GM08714 (cell line): ENCODE data around the gene DTX1.
"Not testable (repeated sequence)": the region's sequence is repeated elsewhere in the genome, so short reads cannot be mapped to it uniquely, and the experiment has no call there.

Source experiments
- H3K4me3 ChIP-seq: fragments of 200-500 bp; sonication (Bioruptor generic); 2 replicates; pipeline ENCODE4 v1.5.1; 2014; ENCODE audit warnings: mild to moderate bottlenecking, low read length, inconsistent platforms
- ZNF274 ChIP-seq: IDR thresholded peaks from 2 replicates; pipeline ENCODE4 v1.6.1; 2012; ENCODE audit warnings: mild to moderate bottlenecking, low read depth, low read length

DTX1 gene

GRCh38 chr12:113103756-113104450, 47.4 kb downstream of the DTX1 start:
- TF ChIP-seq ZNF274: no peak
- H3K4me3 ChIP-seq: no peak overlapping the region

DNA sequence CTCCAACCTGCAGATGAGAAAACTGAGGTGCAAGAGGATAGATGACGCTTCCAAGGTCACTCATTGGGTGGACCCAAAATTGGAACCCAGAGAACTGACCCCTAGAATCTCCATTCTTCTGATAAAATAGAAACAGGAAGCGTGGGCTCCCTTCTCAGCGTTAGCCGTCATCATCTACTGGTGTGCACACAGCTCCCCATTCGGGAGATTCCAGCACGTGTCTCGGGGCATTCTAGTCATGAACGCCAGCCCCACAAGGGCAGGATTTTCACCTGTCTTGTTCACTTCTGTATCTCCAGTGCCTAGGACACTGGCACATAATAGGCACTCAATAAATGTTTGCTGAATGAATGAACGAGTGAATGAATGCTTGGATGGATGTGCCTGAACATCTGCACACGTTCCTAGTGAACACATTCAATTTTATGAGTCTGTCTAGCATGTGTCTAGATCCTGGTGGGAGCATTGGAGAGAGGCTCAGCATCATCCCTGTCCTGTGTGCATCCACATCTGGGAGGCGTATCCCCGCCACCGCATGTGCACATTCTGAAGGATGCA, 48.5 kb downstream of the DTX1 start:
- no peak for TF ChIP-seq ZNF274
- no peak overlapping the region for H3K4me3 ChIP-seq

- H3K4me3 ChIP-seq: no peak overlapping the region
- TF ChIP-seq ZNF274: no peak
Measured at GRCh38 chr12:113105606-113106271, 49.2 kb downstream of the DTX1 start.

- no peak for TF ChIP-seq ZNF274
- H3K4me3 ChIP-seq: no peak overlapping the region
Measured at GRCh38 chr12:113106361-113106760, 49.8 kb downstream of the DTX1 start.

DNA sequence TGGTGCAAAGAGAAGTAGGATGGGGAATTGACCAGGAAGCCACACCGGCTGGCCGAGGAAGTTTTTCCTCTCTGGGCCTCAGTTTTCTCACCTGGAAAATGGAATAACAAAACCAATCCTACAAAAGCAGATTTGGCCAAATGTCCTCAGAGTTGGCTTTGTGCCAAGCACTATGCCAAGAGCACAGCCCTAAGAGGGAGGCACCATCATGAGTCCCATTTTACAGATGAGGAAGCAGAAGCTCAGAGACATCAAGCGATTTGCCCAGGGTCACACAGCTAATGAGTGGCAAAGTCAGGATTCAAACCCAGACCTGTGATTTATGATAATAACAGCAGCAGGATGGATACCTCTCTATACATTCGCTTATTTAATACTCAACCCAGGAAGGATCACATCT, 51.8 kb downstream of the DTX1 start:
- no peak for TF ChIP-seq ZNF274
- no peak overlapping the region for H3K4me3 ChIP-seq

GRCh38 chr12:113109360-113109759, 52.8 kb downstream of the DTX1 start:
- no peak overlapping the region for H3K4me3 ChIP-seq
- TF ChIP-seq ZNF274: no peak

GRCh38 chr12:113109872-113110599, 53.5 kb downstream of the DTX1 start:
- H3K4me3 ChIP-seq: no peak overlapping the region
- no peak for TF ChIP-seq ZNF274

DNA sequence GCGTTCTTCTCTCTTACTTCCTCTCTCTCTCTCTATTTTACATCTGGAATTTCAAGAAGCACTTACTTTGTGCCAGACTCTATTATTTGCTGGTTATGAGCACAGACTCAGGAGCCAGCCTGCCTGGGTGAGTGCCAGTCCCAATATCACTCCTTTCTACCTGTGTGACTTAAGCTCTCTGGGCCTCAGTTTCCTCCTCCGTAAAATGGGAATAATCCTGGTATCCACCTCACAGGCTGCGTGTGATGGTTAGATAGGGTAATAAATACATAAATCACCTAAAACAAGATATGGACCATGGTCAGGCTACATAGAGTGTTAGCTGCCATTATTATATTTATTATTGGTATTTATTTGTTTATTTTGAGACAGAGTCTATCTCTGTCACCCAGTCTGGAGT, 54.7 kb downstream of the DTX1 start:
- no peak for TF ChIP-seq ZNF274
- H3K4me3 ChIP-seq: no peak overlapping the region

GRCh38 chr12:113112043-113112899, 55.7 kb downstream of the DTX1 start:
- no peak overlapping the region for H3K4me3 ChIP-seq
- no peak for TF ChIP-seq ZNF274

- TF ChIP-seq ZNF274: no peak
Measured at GRCh38 chr12:113113397-113113796, 56.9 kb downstream of the DTX1 start.

DNA sequence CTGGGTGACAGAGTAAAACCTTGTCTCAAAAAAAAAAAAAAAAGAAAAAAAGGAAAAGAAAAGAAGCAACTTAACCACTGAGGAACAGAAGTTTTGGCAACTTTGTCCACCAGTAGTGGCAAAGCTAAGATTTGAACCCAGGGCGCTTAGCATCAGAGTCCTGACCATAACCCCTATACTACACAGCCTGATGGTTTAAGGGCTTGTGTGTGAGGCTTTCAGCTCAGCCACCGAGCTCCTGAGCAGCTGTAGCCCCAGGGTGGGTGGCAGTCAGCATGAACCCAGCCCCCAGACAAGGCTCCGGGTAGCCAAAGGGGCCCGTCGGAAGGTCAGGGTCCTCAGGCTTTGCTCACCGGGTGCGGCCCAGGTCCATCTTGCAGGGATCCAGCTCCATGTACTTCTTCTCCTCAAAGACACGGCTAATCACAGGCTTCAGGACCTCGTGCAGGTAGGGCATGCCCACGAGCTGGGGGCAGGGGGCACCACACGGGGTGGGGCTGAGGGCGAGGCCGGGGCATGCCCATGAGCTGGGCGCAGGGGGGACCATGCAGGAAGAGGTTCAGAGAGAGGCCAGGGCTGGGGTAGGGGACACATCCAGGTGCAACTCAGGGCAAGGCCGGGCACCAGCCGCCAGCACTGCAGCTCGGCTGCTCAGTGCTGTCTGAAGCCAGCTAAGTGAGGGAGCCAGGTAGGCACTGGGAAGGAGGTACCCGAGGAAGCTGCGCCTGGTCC, 58.1 kb downstream of the DTX1 start:
- no peak overlapping the region for H3K4me3 ChIP-seq
- no peak for TF ChIP-seq ZNF274

More at GRCh38 chr12:113113397-113113796, 56.9 kb downstream of the DTX1 start:
- H3K4me3 ChIP-seq: no peak overlapping the region

- H3K4me3 ChIP-seq: no peak overlapping the region
- no peak for TF ChIP-seq ZNF274
Measured at GRCh38 chr12:113115455-113116126, 59.1 kb downstream of the DTX1 start.

- no peak overlapping the region for H3K4me3 ChIP-seq
- TF ChIP-seq ZNF274: no peak
Measured at GRCh38 chr12:113116875-113117274, 60.3 kb downstream of the DTX1 start.

DNA sequence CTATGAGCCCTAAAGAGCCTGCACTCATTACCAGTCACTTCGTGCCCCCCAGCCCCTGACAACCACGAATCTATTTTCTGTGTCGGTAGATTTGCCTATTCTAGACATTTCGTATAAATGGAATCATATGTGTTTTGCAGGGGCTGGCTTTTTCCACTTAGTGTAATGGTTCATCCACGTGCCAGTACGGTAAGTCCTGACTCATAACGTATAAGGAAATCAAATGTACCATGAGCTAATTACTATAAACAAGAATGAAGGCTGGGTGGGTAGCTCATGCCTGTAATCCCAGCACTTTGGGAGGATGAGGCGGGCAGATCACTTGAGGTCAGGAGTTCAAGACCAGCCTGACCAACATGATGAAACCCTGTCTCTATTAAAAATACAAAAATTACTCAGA, 61.2 kb downstream of the DTX1 start:
- not testable (repeated sequence) for H3K4me3 ChIP-seq
